HepG2 (cell line): ENCODE data around the gene PCDHB3. TPM values are rescaled to one million over a fixed set of nuclear protein-coding genes. Genes with fewer than 3 reads are reported as not detected.
"Not testable (repeated sequence)": the region's sequence is repeated elsewhere in the genome, so short reads cannot be mapped to it uniquely, and the experiment has no call there.

ENCODE experiments used
- ATAC-seq: fragments of 200-7000 bp; cut with Tn5 transposase; 3 replicates; pipeline ENCODE4 v1.9.1; 2020; ENCODE audit warnings: mild to moderate bottlenecking, moderate library complexity
- BruUV-seq: library from RNA; stranded (reverse); fragments of 400-500 nt; replicated peaks from 2 replicates; lab custom pipeline; 2021; lab: Mats Ljungman, UMichigan
- CTCF ChIA-PET: fragments of 300-600 bp; formaldehyde crosslinking; extraction: SDS; loops from one replicate; lab custom pipeline; 2021; ENCODE audit warnings: low total read pairs, inconsistent platforms, low intra/inter-chr PET ratio; lab: Yijun Ruan, JAX
- POLR2A ChIA-PET: fragments of 350-600 bp; sonication (Branson Sonifier 250); formaldehyde crosslinking; loops from one replicate; lab custom pipeline; 2020; ENCODE audit warnings: antibody characterized with exemption, inconsistent platforms; lab: Yijun Ruan, JAX
- DNase-seq: peaks from one replicate; pipeline ENCODE4 v3.0.0-alpha.2; 2015; ENCODE audit warnings: low spot score
- FAIRE-seq: peaks from 3 replicates; lab custom pipeline; 2011; peaks lifted over from hg19 to GRCh38; lab: Jason Lieb, UNC
- H2AFZ ChIP-seq: one replicate; pipeline ENCODE4 v1.6.1; 2011; ENCODE audit warnings: low read length, inconsistent platforms
- H3K27ac ChIP-seq: fragments of 300-600 bp; 3 replicates; pipeline ENCODE4 v1.8.0; 2011; ENCODE audit warnings: mixed run types, mild to moderate bottlenecking, mixed read lengths, low read length, inconsistent platforms; ENCODE audit not compliant: insufficient read depth; ENCODE audit errors: extremely low read length
- H3K27me3 ChIP-seq, 2 experiments: fragments of 200-600 bp in 1 of 2; 2 replicates in 1 of 2; 3 replicates in 1 of 2; pipeline versions ENCODE4 v1.6.0 to v1.8.0; 2011; ENCODE audit warnings: low read length in 2 of 2, mild to moderate bottlenecking in 2 of 2, moderate library complexity in 2 of 2, inconsistent platforms in 1 of 2; ENCODE audit not compliant: insufficient read depth in 2 of 2, control insufficient read depth in 1 of 2
- H3K36me3 ChIP-seq, 2 experiments: fragments of 200-600 bp in 1 of 2; replicated peaks in 1 of 2; 2 replicates in 1 of 2; 3 replicates in 1 of 2; pipeline versions ENCODE4 v1.5.1 to v1.8.0; 2011; ENCODE audit warnings: low read length in 2 of 2, inconsistent platforms in 1 of 2; ENCODE audit not compliant: insufficient read depth in 2 of 2, control insufficient read depth in 1 of 2
- H3K4me1 ChIP-seq: 2 replicates; pipeline ENCODE4 v1.5.1; 2012; ENCODE audit warnings: low read length, inconsistent platforms; ENCODE audit not compliant: insufficient read depth
- H3K4me2 ChIP-seq: 2 replicates; pipeline ENCODE4 v1.6.0; 2011; ENCODE audit warnings: low read depth, low read length, inconsistent platforms
- H3K4me3 ChIP-seq, 3 experiments: fragments of 200-600 bp in 1 of 3; sonication (generic), shearing (Covaris generic) in 1 of 3; replicated peaks in 1 of 3; 2 replicates each; pipeline ENCODE4 v1.5.1; 2011 to 2016; ENCODE audit warnings: low read length in 3 of 3, inconsistent platforms in 2 of 3, low read depth in 2 of 3, mild to moderate bottlenecking in 2 of 3, control low read depth in 1 of 3, mixed read lengths in 1 of 3; ENCODE audit not compliant: insufficient read depth in 1 of 3
- H3K79me2 ChIP-seq: one replicate; pipeline ENCODE4 v1.6.1; 2011; ENCODE audit warnings: low read length, inconsistent platforms; ENCODE audit not compliant: insufficient read depth
- H3K9ac ChIP-seq: 2 replicates; pipeline ENCODE4 v1.6.0; 2011; ENCODE audit warnings: mild to moderate bottlenecking, low read depth, low read length, inconsistent platforms; ENCODE audit not compliant: insufficient read depth
- H3K9me3 ChIP-seq: 2 replicates; pipeline ENCODE4 v1.5.1; 2012; ENCODE audit warnings: mild to moderate bottlenecking, low read length
- H4K20me1 ChIP-seq: 2 replicates; pipeline ENCODE4 v1.6.0; 2011; ENCODE audit warnings: inconsistent platforms, mild to moderate bottlenecking, low read length, moderate library complexity; ENCODE audit not compliant: insufficient read depth
- ATF7 ChIP-seq, 2 experiments: fragments of 450-650 bp in 1 of 2; sonication (generic) in 1 of 2; formaldehyde crosslinking in 1 of 2; IDR thresholded peaks; 2 replicates each; pipeline versions ENCODE4 v1.4.0 to v1.6.1; 2016 to 2020; ENCODE audit warnings: antibody characterized with exemption in 1 of 2, mild to moderate bottlenecking in 1 of 2, missing genetic modification reagents in 1 of 2
- CREB1 ChIP-seq, 2 experiments: fragments of 450-650 bp in 1 of 2; IDR thresholded peaks; 2 replicates each; pipeline ENCODE4 v1.6.1; 2016 to 2017; ENCODE audit warnings: control low read depth in 1 of 2, mild to moderate bottlenecking in 1 of 2, missing compliant biosample characterization in 1 of 2, missing genetic modification characterization in 1 of 2
- ZKSCAN5 ChIP-seq: sonication (generic); formaldehyde crosslinking; IDR thresholded peaks from 2 replicates; pipeline ENCODE4 v1.5.1; 2020; ENCODE audit warnings: mild to moderate bottlenecking, missing genetic modification reagents
- WGBS: methylation state at CpG from one replicate; pipeline ENCODE4 v1.1.6; 2017; ENCODE audit warnings: low lambda C conversion rate; 5-methylcytosine and 5-hydroxymethylcytosine counted together
- in situ Hi-C: cut with HindIII; loops from 2 replicates; pipeline ENCODE4 v1.10.0; 2017; ENCODE audit warnings: low pct_unique_long_range_greater_than_20kb; ENCODE audit not compliant: extremely low pct_ligation_motif_present
- intact Hi-C: fragments of 100-400 bp; cut with micrococcal nuclease; formaldehyde crosslinking; loops from one replicate; pipeline ENCODE4 v1.10.0; 2022; ENCODE audit not compliant: unreplicated experiment
- polyA plus RNA-seq, 8 experiments: library from polyadenylated mRNA; depleted of rRNA in 3 of 8; stranded (reverse) in 7 of 8; unstranded in 1 of 8; fragments of >200 nt; fragmentation: Illumina TruSeq in 4 of 8; extraction: Trizol in 4 of 8; gene quantifications; 2 replicates each; pipeline versions ENCODE4 v1.2.1 to v1.2.3, GENCODE V29; 2011 to 2016; ENCODE audit warnings: low read depth in 4 of 8, missing spikeins in 1 of 8, mixed read lengths in 1 of 8; ENCODE audit not compliant: insufficient read depth in 1 of 8
- total RNA-seq, 5 experiments: library from RNA; depleted of rRNA; stranded (reverse); fragments of >200 nt; fragmentation: Illumina TruSeq; extraction: Trizol; gene quantifications; 2 replicates each; pipeline ENCODE4 v1.2.3, GENCODE V29; 2016; ENCODE audit warnings: low read depth in 1 of 5

The PCDHB3 gene
- total and polyA plus RNA-seq, 2 of the 13 experiments (the other 11 are each of a cell fraction or from before 2014, with no cell fraction given) = 0.25 to 0.29 TPM

GRCh38 chr5:141150993-141151325 is 50.7 kb downstream of the PCDHB3 start:
- Histone ChIP-seq H4K20me1 (no peaks in the 10 kb centered on the region), H3K9ac (no peak overlapping the region), H3K27ac (no peak overlapping the region), H3K36me3 (no peaks in the 10 kb centered on the region), H3K79me2 (no peaks in the 10 kb centered on the region), H2AFZ (peak overlapping the region; percentile 28), H3K9me3 (no peaks in the 10 kb centered on the region), H3K4me1 (peaks cover 7% of the 10 kb centered on the region; the same call in 1 of the 2 replicates), H3K4me2 (peak overlapping the region; percentile 67), H3K27me3 (peaks cover 0 to 10% of the 10 kb centered on the region in 2 experiments; a peak in 1 of 5 replicates), H3K4me3 (peak overlapping the region in 1 of 3 experiments; percentile 47; a peak in 1 of 6 replicates)
- BruUV-seq = no TSS peak
- ChIA-PET CTCF (no interaction called here), POLR2A (no interaction called here)
- FAIRE-seq = no peak
- DNase-seq = no peak
- TF ChIP-seq ATF7 (IDR thresholded peaks at IDR 0.05) = peak; percentile 89
- no peak for TF ChIP-seq ATF7 (CRISPR knock-in tag; IDR thresholded peaks at IDR 0.05)
- peak; percentile 88 for TF ChIP-seq CREB1 (IDR thresholded peaks at IDR 0.05)
- TF ChIP-seq CREB1 (CRISPR knock-in tag; IDR thresholded peaks at IDR 0.05) = no peak
- no peak for TF ChIP-seq ZKSCAN5 (CRISPR knock-in tag)
- intact Hi-C loops = loop anchor here (2.0 kb wide), 1 partner anchor 66 kb away; no protein-coding TSS in a partner anchor
- ATAC-seq = no peak
- in situ Hi-C loops = no loop called here
- 47% methylated on average over 13 of the region's 13 CpGs for WGBS

- POLR2A ChIA-PET, in situ Hi-C loops, FAIRE-seq, H4K20me1 ChIP-seq, H3K36me3 ChIP-seq, H3K79me2 ChIP-seq, CTCF ChIA-PET, H3K9me3 ChIP-seq, H3K27ac ChIP-seq, BruUV-seq, ATAC-seq, DNase-seq, H3K4me3 ChIP-seq, H3K4me1 ChIP-seq, H2AFZ ChIP-seq, H3K9ac ChIP-seq, H3K4me2 ChIP-seq: not testable (repeated sequence)
- intact Hi-C loops = loop anchor here (2.0 kb wide), 1 partner anchor 67 kb away; no protein-coding TSS in a partner anchor
- peaks cover 2 to 15% of the 10 kb centered on the region in 2 experiments; a peak in 2 of 5 replicates for H3K27me3 ChIP-seq
- WGBS = 93% methylated on average over 6 of the region's 41 CpGs
Observed at GRCh38 chr5:141151632-141152031, 51.4 kb downstream of the PCDHB3 start.

- H3K9me3 ChIP-seq, BruUV-seq, H2AFZ ChIP-seq, H3K36me3 ChIP-seq, H4K20me1 ChIP-seq, intact Hi-C loops, POLR2A ChIA-PET, ATAC-seq, H3K27ac ChIP-seq, FAIRE-seq, DNase-seq, CTCF ChIA-PET, in situ Hi-C loops, H3K4me1 ChIP-seq, H3K9ac ChIP-seq, H3K4me3 ChIP-seq, H3K79me2 ChIP-seq, H3K4me2 ChIP-seq: not testable (repeated sequence)
- WGBS = 75% methylated on average over 19 of the region's 36 CpGs
- H3K27me3 ChIP-seq = peaks cover 2 to 15% of the 10 kb centered on the region in 2 experiments; a peak in 2 of 5 replicates
Observed at GRCh38 chr5:141152096-141152495, 51.8 kb downstream of the PCDHB3 start.
